M059J (cell line): Measurements from ENCODE around the gene GAL3ST3. TPM values are rescaled to one million over a fixed set of nuclear protein-coding genes. Genes with fewer than 3 reads are reported as not detected.
"Not testable (repeated sequence)": the region's sequence is repeated elsewhere in the genome, so short reads cannot be mapped to it uniquely, and the experiment has no call there.

Experiments used
- DNase-seq: peaks from one replicate; pipeline ENCODE4 v3.0.0-alpha.2; 2012; ENCODE audit warnings: low read depth
- total RNA-seq: library from RNA; depleted of rRNA; stranded (reverse); fragments of >200 nt; shearing (Covaris generic); gene quantifications from 2 replicates; pipeline ENCODE4 v1.2.3, GENCODE V29; 2014; rRNA removed

Gene GAL3ST3
- total RNA-seq = not detected in 2 replicates

- DNase-seq = no peak
Observed at GRCh38 chr11:66048547-66049323, at the start of gene GAL3ST3. Gene GAL3ST3, minus strand, starts transcription at chr11:66049161. Its CDS starts 3,746 bp downstream, at chr11:66045415.

- DNase-seq = not testable (repeated sequence)
Observed at GRCh38 chr11:66092125-66092524, 43.2 kb upstream of the GAL3ST3 start.

- no peak for DNase-seq
Observed at GRCh38 chr11:66090288-66090687, 41.3 kb upstream of the GAL3ST3 start.

- no peak for DNase-seq
Observed at GRCh38 chr11:66089067-66089466, 40.1 kb upstream of the GAL3ST3 start.

GRCh38 chr11:66087148-66087908 lies 38.4 kb upstream of the GAL3ST3 start:
- DNase-seq = no peak

GRCh38 chr11:66084821-66085475 lies 36.0 kb upstream of the GAL3ST3 start:
- no peak for DNase-seq

- no peak for DNase-seq
Observed at GRCh38 chr11:66083767-66084166, 34.8 kb upstream of the GAL3ST3 start.

GRCh38 chr11:66082946-66083698 lies 34.2 kb upstream of the GAL3ST3 start:
- peak; percentile 49 for DNase-seq

- peak; percentile 77 for DNase-seq
Observed at GRCh38 chr11:66081505-66081904, 32.5 kb upstream of the GAL3ST3 start.

GRCh38 chr11:66080055-66080817 lies 31.3 kb upstream of the GAL3ST3 start:
- peak; percentile 84 for DNase-seq

GRCh38 chr11:66078949-66079348 lies 30.0 kb upstream of the GAL3ST3 start:
- peak; percentile 15 for DNase-seq

GRCh38 chr11:66077927-66078326 lies 29.0 kb upstream of the GAL3ST3 start:
- no peak for DNase-seq

GRCh38 chr11:66076561-66076960 lies 27.6 kb upstream of the GAL3ST3 start:
- DNase-seq = peak; percentile 55

- DNase-seq = no peak
Observed at GRCh38 chr11:66075273-66075672, 26.3 kb upstream of the GAL3ST3 start.

- no peak for DNase-seq
Observed at GRCh38 chr11:66073669-66074068, 24.7 kb upstream of the GAL3ST3 start.

GRCh38 chr11:66072518-66072917 lies 23.6 kb upstream of the GAL3ST3 start:
- DNase-seq = no peak

GRCh38 chr11:66072081-66072480 lies 23.1 kb upstream of the GAL3ST3 start:
- no peak for DNase-seq

GRCh38 chr11:66071381-66071801 lies 22.4 kb upstream of the GAL3ST3 start:
- DNase-seq = peak; percentile 24

GRCh38 chr11:66070604-66071380 lies 21.8 kb upstream of the GAL3ST3 start:
- peak; percentile 48 for DNase-seq
